Measurements from ENCODE around the gene RANBP17.
"Not testable (repeated sequence)": the region's sequence is repeated elsewhere in the genome, so short reads cannot be mapped to it uniquely, and the experiment has no call there.

Gene RANBP17

DNA sequence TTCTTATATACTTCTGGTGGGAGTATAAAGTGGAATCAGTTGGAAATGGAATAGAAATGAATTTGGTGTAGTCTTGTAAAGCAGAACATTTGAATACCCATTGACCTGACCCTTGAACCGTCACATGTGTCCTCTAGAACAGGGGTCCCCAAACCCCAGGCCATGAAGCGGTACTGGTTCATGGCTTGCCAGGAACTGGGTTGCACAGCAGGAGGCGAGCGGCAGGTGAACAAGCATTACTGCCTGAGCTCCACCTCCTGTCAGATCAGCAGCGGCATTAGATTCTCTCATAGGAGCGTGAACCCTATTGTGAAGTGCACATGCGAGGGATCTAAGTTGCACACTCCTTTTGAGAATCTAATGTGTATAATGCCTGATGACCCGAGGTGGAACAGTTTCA lies 80.0 kb downstream of the RANBP17 start:
- no peak for DNase-seq (ENCODE audit: low spot score)

DNA sequence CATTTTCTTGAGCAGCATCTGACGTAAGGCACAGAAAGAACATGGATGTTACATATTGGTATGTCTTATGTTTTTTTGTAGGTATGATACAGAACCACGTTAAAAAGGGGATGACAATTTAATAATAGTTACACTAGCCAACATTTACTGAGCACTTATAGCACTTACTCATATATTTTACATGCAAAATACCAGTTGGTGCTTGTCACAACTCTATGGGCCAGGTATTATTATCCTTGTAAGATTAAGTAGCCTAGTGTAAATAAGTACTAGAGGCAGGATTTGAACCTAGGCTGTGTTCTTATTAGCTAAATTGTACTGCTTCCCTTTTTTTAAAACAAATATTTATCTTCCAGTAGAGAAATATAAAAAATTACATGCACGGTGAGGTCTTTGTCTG lies 83.5 kb downstream of the RANBP17 start:
- no peaks in the 10 kb centered on the region for H3K36me3 ChIP-seq (ENCODE audit: low read depth)
- ATAC-seq (ENCODE audit: low read depth) (0 out of 3 replicates have a peak, but pooled peaks have one; percentile 27), DNase-seq (ENCODE audit: low spot score) (no peak)
- H3K27me3 ChIP-seq (ENCODE audit: insufficient read depth, poor library complexity, severe bottlenecking), result no peaks in the 10 kb centered on the region
- H3K9me3 ChIP-seq (ENCODE audit: severe bottlenecking), result no peaks in the 10 kb centered on the region
- no peak overlapping the region for H3K4me3 ChIP-seq (ENCODE audit: severe bottlenecking)
- TF ChIP-seq, protein P1, sequence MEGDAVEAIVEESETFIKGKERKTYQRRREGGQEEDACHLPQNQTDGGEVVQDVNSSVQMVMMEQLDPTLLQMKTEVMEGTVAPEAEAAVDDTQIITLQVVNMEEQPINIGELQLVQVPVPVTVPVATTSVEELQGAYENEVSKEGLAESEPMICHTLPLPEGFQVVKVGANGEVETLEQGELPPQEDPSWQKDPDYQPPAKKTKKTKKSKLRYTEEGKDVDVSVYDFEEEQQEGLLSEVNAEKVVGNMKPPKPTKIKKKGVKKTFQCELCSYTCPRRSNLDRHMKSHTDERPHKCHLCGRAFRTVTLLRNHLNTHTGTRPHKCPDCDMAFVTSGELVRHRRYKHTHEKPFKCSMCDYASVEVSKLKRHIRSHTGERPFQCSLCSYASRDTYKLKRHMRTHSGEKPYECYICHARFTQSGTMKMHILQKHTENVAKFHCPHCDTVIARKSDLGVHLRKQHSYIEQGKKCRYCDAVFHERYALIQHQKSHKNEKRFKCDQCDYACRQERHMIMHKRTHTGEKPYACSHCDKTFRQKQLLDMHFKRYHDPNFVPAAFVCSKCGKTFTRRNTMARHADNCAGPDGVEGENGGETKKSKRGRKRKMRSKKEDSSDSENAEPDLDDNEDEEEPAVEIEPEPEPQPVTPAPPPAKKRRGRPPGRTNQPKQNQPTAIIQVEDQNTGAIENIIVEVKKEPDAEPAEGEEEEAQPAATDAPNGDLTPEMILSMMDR (IDR thresholded peaks at IDR 0.05; ENCODE audit: poor library complexity, severe bottlenecking), result no peak
- H3K4me1 ChIP-seq (ENCODE audit: insufficient read depth, poor library complexity, severe bottlenecking), result no peaks in the 10 kb centered on the region
- H3K27ac ChIP-seq (ENCODE audit: poor library complexity, severe bottlenecking), result no peak overlapping the region

More for the DNA sequence above, 80.0 kb downstream of the RANBP17 start:
- Histone ChIP-seq H3K4me1 (ENCODE audit: insufficient read depth, poor library complexity, severe bottlenecking) (no peaks in the 10 kb centered on the region), H3K27me3 (ENCODE audit: insufficient read depth, poor library complexity, severe bottlenecking) (no peaks in the 10 kb centered on the region), H3K36me3 (ENCODE audit: low read depth) (peaks cover 6% of the 10 kb centered on the region; the same call in 1 of the 2 replicates), H3K4me3 (ENCODE audit: severe bottlenecking) (no peak overlapping the region), H3K9me3 (ENCODE audit: severe bottlenecking) (no peaks in the 10 kb centered on the region), H3K27ac (ENCODE audit: poor library complexity, severe bottlenecking) (no peak overlapping the region)
- ATAC-seq (ENCODE audit: low read depth), result no peak
- TF ChIP-seq, protein P1 (IDR thresholded peaks at IDR 0.05; ENCODE audit: poor library complexity, severe bottlenecking), result no peak

DNA sequence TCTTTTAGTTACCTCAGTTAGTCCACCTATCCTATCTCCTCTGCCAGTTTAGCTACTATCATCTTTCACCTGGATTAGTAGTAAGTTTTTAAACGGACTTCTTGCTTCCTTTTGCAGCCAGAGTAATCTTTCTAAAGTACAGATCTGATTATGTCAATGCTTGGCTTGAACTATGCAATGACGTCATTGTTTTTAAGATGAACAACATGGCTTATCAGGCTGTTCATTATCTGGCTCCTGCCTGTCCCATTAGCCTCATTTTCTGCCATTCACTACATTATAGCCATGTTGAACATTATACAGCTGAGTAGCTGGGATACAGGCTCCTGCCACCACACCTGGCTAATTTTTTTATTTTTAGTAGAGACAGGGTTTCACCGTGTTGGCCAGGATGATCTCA lies 98.7 kb downstream of the RANBP17 start:
- H3K4me1 ChIP-seq (ENCODE audit: insufficient read depth, poor library complexity, severe bottlenecking), result no peaks in the 10 kb centered on the region
- no peaks in the 10 kb centered on the region for H3K9me3 ChIP-seq (ENCODE audit: severe bottlenecking)
- H3K4me3 ChIP-seq (ENCODE audit: severe bottlenecking), result no peak overlapping the region
- TF ChIP-seq, protein P1 (IDR thresholded peaks at IDR 0.05; ENCODE audit: poor library complexity, severe bottlenecking), result no peak
- DNase-seq (ENCODE audit: low spot score), result no peak
- H3K27ac ChIP-seq (ENCODE audit: poor library complexity, severe bottlenecking), result no peak overlapping the region
- H3K36me3 ChIP-seq (ENCODE audit: low read depth), result no peaks in the 10 kb centered on the region; the same call in 1 of the 2 replicates
- no peak for ATAC-seq (ENCODE audit: low read depth)
- no peaks in the 10 kb centered on the region for H3K27me3 ChIP-seq (ENCODE audit: insufficient read depth, poor library complexity, severe bottlenecking)

DNA sequence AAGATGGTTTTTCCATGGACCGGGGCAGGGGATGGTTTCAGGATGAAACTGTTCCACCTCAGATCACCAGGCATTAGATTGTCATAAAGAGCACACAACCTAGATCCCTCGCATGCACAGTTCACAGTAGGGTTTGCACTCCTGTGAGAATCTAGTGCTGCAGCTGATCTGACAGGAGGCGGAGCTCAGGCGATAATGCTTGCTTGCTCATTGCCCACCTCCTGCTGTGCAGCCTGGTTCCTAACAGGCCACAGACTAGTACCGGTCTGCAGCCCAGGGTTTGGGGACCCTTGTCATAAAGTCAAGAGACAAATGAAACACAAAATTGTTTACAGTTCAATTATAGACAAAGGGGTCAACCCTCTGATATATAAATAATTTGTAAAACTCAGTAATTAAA lies 101.7 kb downstream of the RANBP17 start:
- TF ChIP-seq, protein P1 (IDR thresholded peaks at IDR 0.05; ENCODE audit: poor library complexity, severe bottlenecking), result no peak
- no peak for ATAC-seq (ENCODE audit: low read depth)
- Histone ChIP-seq H3K4me3 (ENCODE audit: severe bottlenecking) (no peak overlapping the region), H3K36me3 (ENCODE audit: low read depth) (peaks cover 2% of the 10 kb centered on the region; the same call in 1 of the 2 replicates), H3K9me3 (ENCODE audit: severe bottlenecking) (no peaks in the 10 kb centered on the region), H3K27me3 (ENCODE audit: insufficient read depth, poor library complexity, severe bottlenecking) (no peaks in the 10 kb centered on the region), H3K27ac (ENCODE audit: poor library complexity, severe bottlenecking) (no peak overlapping the region), H3K4me1 (ENCODE audit: insufficient read depth, poor library complexity, severe bottlenecking) (no peaks in the 10 kb centered on the region)
- DNase-seq (ENCODE audit: low spot score), result no peak

DNA sequence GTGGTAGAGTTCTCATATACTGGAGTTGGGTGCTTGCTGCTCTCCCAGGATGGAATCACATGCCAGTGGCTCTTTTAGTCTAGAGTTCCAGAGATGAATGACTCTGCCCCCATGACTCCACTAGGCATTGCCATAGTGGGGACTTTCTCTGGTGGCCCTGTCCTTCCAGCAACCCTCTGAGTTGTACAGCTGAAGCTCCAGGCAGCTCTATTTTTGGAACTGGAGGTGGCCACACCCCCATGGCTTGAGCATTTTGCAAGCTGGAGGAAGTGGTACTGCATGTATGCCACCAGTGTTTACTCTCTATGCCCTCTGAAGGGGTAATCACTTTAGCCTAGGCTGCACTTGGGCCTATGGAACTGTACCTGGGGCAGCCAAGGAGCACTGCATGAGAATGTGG lies 112.6 kb downstream of the RANBP17 start:
- H3K9me3 ChIP-seq (ENCODE audit: severe bottlenecking), result peaks cover 2% of the 10 kb centered on the region
- no peaks in the 10 kb centered on the region for H3K27me3 ChIP-seq (ENCODE audit: insufficient read depth, poor library complexity, severe bottlenecking)
- peaks cover 16% of the 10 kb centered on the region for H3K36me3 ChIP-seq (ENCODE audit: low read depth)
- no peaks in the 10 kb centered on the region for H3K4me1 ChIP-seq (ENCODE audit: insufficient read depth, poor library complexity, severe bottlenecking)
- DNase-seq (ENCODE audit: low spot score) (no peak), ATAC-seq (ENCODE audit: low read depth) (no peak)
- H3K27ac ChIP-seq (ENCODE audit: poor library complexity, severe bottlenecking), result no peak overlapping the region
- no peak overlapping the region for H3K4me3 ChIP-seq (ENCODE audit: severe bottlenecking)
- TF ChIP-seq, protein P1 (IDR thresholded peaks at IDR 0.05; ENCODE audit: poor library complexity, severe bottlenecking), result no peak

DNA sequence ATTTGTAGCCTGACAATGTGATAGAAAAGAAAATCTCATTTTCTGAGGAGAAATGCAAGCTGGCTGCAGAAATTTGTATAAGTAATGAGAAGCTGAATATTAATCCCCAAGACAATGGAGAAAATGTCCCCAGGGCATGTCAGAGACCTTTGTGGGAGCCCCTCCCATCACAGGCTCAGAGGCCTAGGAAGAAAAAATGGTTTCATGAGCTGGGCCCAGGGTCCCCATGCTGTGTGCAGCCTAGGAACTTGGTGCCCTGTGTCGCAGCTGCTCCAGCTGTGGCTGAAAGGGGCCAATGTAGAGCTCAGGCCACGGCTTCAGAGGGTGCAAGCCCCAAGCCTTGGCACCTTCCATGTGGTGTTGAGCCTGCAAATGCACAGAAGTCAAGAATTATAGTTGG lies 118.4 kb downstream of the RANBP17 start:
- H3K36me3 ChIP-seq (ENCODE audit: low read depth); H3K27ac ChIP-seq (ENCODE audit: poor library complexity, severe bottlenecking); H3K27me3 ChIP-seq (ENCODE audit: insufficient read depth, poor library complexity, severe bottlenecking); ATAC-seq (ENCODE audit: low read depth); H3K9me3 ChIP-seq (ENCODE audit: severe bottlenecking); DNase-seq (ENCODE audit: low spot score); H3K4me1 ChIP-seq (ENCODE audit: insufficient read depth, poor library complexity, severe bottlenecking); H3K4me3 ChIP-seq (ENCODE audit: severe bottlenecking): not testable (repeated sequence)

Data from RWPE2 (cell line).